HuH-7 (cell line): ENCODE measurements around the gene DHX36.
A peak's percentile ranks its signal among the peaks of the same experiment; 100 is the strongest.

Experiments used
- DNase-seq: peaks from one replicate; pipeline ENCODE4 v3.0.0; 2011; ENCODE audit warnings: low spot score

The DHX36 gene

GRCh38 chr3:154323891-154324738, at the start of gene DHX36:
DHX36 (minus strand) TSS chr3:154324487; CDS start chr3:154324416, 71 bp downstream.
- peak; percentile 71 for DNase-seq

GRCh38 chr3:154367221-154367620, 42.9 kb upstream of the DHX36 start:
- DNase-seq = no peak

- no peak for DNase-seq
These were observed 40.6 kb upstream of the DHX36 start for GRCh38 chr3:154364849-154365248.

GRCh38 chr3:154361099-154361498, 36.8 kb upstream of the DHX36 start:
- no peak for DNase-seq

- DNase-seq = no peak
These were observed 31.7 kb upstream of the DHX36 start for GRCh38 chr3:154356009-154356408.

GRCh38 chr3:154349223-154349622, 24.9 kb upstream of the DHX36 start:
- no peak for DNase-seq

GRCh38 chr3:154345422-154346122, 21.3 kb upstream of the DHX36 start:
- DNase-seq = no peak

- no peak for DNase-seq
These were observed 14.3 kb upstream of the DHX36 start for GRCh38 chr3:154338570-154338969.

GRCh38 chr3:154338008-154338407, 13.7 kb upstream of the DHX36 start:
- no peak for DNase-seq

- peak; percentile 8 for DNase-seq
These were observed 10.7 kb upstream of the DHX36 start for GRCh38 chr3:154334973-154335420.

GRCh38 chr3:154327871-154328270, 3.6 kb upstream of the DHX36 start:
- no peak for DNase-seq

GRCh38 chr3:154324919-154325318, 632 bp upstream of the DHX36 start:
- DNase-seq = no peak

- no peak for DNase-seq
These were observed 7.1 kb downstream of the DHX36 start for GRCh38 chr3:154316974-154317767.

- no peak for DNase-seq
These were observed 10.1 kb downstream of the DHX36 start for GRCh38 chr3:154314152-154314551.

- no peak for DNase-seq
These were observed 13.4 kb downstream of the DHX36 start for GRCh38 chr3:154310840-154311239.

GRCh38 chr3:154307363-154307762, 16.9 kb downstream of the DHX36 start:
- no peak for DNase-seq

GRCh38 chr3:154304936-154305335, 19.4 kb downstream of the DHX36 start:
- DNase-seq = no peak

GRCh38 chr3:154304116-154304786, 20.0 kb downstream of the DHX36 start:
- no peak for DNase-seq

GRCh38 chr3:154301561-154301960, 22.7 kb downstream of the DHX36 start:
- no peak for DNase-seq

- DNase-seq = no peak
These were observed 30.3 kb downstream of the DHX36 start for GRCh38 chr3:154294016-154294415.

- DNase-seq = no peak
These were observed 34.1 kb downstream of the DHX36 start for GRCh38 chr3:154290187-154290586.

- no peak for DNase-seq
These were observed 39.1 kb downstream of the DHX36 start for GRCh38 chr3:154285221-154285620.
